ENCODE results near the gene DDN.

The DDN gene

GRCh38 chr12:49019443-49020324 is 20.5 kb upstream of the DDN start:
- H3K27ac ChIP-seq (ENCODE audit: low read length), result no peak overlapping the region

DNA sequence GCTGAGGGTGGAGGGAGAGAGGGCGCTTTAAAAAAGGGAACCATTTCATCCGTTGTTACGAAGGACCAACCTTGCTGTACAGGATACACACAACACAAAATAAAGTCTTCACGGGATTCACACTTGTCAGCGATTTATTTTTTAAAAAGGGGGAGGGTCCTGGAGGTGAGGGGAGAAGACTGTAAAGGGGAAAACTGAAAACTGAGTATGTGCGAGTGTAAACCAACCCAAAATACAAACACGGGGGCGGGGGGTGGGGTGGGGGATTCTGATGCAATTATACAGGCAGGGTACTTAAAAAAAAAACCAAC is 19.9 kb upstream of the DDN start:
- Histone ChIP-seq H3K36me3 (ENCODE audit: insufficient read depth, low read depth, low read length) (peaks cover 32% of the 10 kb centered on the region), H3K27ac (ENCODE audit: low read length) (peak overlapping the region; percentile 96), H3K4me1 (ENCODE audit: insufficient read depth, low read length) (peaks cover 4% of the 10 kb centered on the region; the same call in 1 of the 2 replicates), H3K27me3 (ENCODE audit: insufficient read depth, low read length) (no peaks in the 10 kb centered on the region), H3K9ac (ENCODE audit: low read depth, low read length) (peak overlapping the region; percentile 94; the same call in 1 of the 2 replicates), H3K4me3 (ENCODE audit: low read length) (peak overlapping the region; percentile 95), H3K9me3 (ENCODE audit: insufficient read depth, low read depth, low read length) (no peaks in the 10 kb centered on the region)

More at GRCh38 chr12:49019443-49020324, 20.5 kb upstream of the DDN start:
- no peaks in the 10 kb centered on the region for H3K27me3 ChIP-seq (ENCODE audit: insufficient read depth, low read length)
- peak overlapping the region; percentile 95; the same call in 1 of the 2 replicates for H3K4me3 ChIP-seq (ENCODE audit: low read length)
- H3K36me3 ChIP-seq (ENCODE audit: insufficient read depth, low read depth, low read length), result peaks cover 38% of the 10 kb centered on the region
- peaks cover 4% of the 10 kb centered on the region; the same call in 1 of the 2 replicates for H3K4me1 ChIP-seq (ENCODE audit: insufficient read depth, low read length)
- H3K9me3 ChIP-seq (ENCODE audit: insufficient read depth, low read depth, low read length), result no peaks in the 10 kb centered on the region
- peak overlapping the region; percentile 94; the same call in 1 of the 2 replicates for H3K9ac ChIP-seq (ENCODE audit: low read depth, low read length)

DNA sequence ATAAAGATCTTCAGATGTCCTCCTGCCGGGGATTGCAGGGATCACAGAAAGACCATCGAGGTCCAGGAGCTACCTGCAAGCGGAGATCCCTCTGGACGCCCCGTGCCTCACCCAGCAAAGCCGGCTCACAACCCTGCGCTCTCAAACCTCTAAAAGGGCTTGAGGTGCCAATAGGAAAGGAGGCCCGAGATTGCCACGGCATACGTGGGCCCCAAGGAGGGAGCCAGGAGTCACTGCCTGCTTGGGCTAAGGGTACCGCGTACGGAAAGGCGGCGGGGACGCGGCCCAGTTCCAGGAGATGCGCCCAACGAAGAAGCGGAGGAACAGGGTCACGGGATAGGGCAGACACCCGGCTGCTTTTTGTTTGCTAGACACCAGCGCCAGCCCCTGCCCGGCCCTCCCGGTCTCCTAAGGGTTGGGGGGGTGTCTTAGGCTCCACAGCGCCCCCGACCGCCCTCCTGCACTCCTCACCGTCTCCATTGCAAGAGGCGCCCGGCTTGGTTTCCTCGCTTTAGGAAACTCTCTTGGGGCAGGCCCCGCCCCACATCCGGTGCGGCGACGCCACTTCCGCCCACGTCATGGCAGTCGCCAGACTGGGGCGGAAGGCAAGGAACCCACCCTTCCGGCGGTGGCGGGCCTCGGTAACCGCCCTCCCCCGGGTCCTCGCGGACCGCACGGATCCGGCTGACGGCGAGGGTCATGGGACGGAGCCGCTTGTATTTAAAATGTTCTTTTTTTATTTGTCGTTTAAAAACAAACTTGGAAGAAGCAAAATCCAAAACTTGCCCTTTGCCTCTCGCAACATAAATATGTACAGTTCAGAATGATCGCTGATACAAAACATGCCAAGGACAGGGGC is 19.3 kb upstream of the DDN start, which contains the start of gene PRKAG1:
TSS of gene PRKAG1 (minus strand) at position 516 of the 859 bp plus-strand sequence. CDS start at position 480, 36 bp downstream.
- peak within 1 kb of the TSS; percentile 95 for H3K4me3 ChIP-seq (ENCODE audit: low read length)
- H3K27me3 ChIP-seq (ENCODE audit: insufficient read depth, low read length), result no peaks in the 10 kb centered on the region
- H3K9ac ChIP-seq (ENCODE audit: low read depth, low read length), result peak within 1 kb of the TSS; percentile 94
- peaks cover 26% of the 10 kb centered on the region for H3K36me3 ChIP-seq (ENCODE audit: insufficient read depth, low read depth, low read length)
- H3K9me3 ChIP-seq (ENCODE audit: insufficient read depth, low read depth, low read length), result no peaks in the 10 kb centered on the region
- H3K27ac ChIP-seq (ENCODE audit: low read length), result peak within 1 kb of the TSS; percentile 96
- H3K4me1 ChIP-seq (ENCODE audit: insufficient read depth, low read length), result peaks cover 4% of the 10 kb centered on the region; the same call in 1 of the 2 replicates

GRCh38 chr12:49017891-49018260 is 18.7 kb upstream of the DDN start:
- H3K4me3 ChIP-seq (ENCODE audit: low read length), result peak overlapping the region; percentile 95
- peaks cover 4% of the 10 kb centered on the region; the same call in 1 of the 2 replicates for H3K4me1 ChIP-seq (ENCODE audit: insufficient read depth, low read length)
- no peaks in the 10 kb centered on the region for H3K27me3 ChIP-seq (ENCODE audit: insufficient read depth, low read length)
- peaks cover 20% of the 10 kb centered on the region for H3K36me3 ChIP-seq (ENCODE audit: insufficient read depth, low read depth, low read length)
- H3K27ac ChIP-seq (ENCODE audit: low read length), result no peak overlapping the region
- peak overlapping the region; percentile 94 for H3K9ac ChIP-seq (ENCODE audit: low read depth, low read length)
- no peaks in the 10 kb centered on the region for H3K9me3 ChIP-seq (ENCODE audit: insufficient read depth, low read depth, low read length)

DNA sequence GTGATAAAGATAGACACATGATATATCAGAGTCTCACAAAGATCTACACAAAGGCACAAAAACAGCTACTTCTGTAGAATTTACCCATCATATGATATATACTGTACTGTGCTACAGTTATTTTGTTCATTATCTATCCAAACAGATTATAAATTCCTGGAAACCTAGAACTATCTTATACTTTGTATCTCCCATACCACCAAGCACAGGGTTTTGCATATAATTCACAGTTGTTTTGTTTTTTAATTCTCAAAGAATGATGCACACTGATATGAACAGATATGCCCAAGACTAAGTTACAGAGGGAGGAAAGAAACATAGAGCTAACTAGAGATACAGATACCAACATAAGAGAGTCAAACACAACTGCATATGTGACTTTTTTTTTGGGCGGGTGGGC is 16.0 kb upstream of the DDN start:
- H3K9ac ChIP-seq (ENCODE audit: low read depth, low read length), result no peak overlapping the region
- H3K27ac ChIP-seq (ENCODE audit: low read length), result no peak overlapping the region
- H3K4me1 ChIP-seq (ENCODE audit: insufficient read depth, low read length), result peaks cover 4% of the 10 kb centered on the region; the same call in 1 of the 2 replicates
- no peaks in the 10 kb centered on the region for H3K27me3 ChIP-seq (ENCODE audit: insufficient read depth, low read length)
- H3K9me3 ChIP-seq (ENCODE audit: insufficient read depth, low read depth, low read length), result no peaks in the 10 kb centered on the region
- H3K4me3 ChIP-seq (ENCODE audit: low read length), result no peak overlapping the region
- H3K36me3 ChIP-seq (ENCODE audit: insufficient read depth, low read depth, low read length), result no peaks in the 10 kb centered on the region

DNA sequence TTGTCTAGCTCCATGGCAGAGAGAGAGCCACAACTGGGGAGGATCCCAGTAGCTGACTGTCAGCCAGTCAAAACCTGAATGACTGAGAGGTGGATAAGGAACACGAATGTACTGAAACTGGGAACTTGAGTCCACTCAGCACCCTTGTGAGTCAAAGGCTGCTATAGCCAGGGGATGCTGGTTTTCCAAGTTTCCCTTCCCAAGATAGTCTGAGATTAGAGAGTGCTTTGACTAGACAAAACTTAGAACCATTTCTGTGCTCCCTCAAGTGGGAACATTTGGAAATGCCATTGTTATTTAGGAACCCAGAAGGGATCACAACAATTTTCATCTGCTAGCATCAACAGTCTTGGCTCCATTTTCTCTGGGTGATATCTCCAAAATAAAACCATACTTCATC is 15.4 kb upstream of the DDN start:
- Histone ChIP-seq H3K36me3 (ENCODE audit: insufficient read depth, low read depth, low read length) (no peaks in the 10 kb centered on the region), H3K4me1 (ENCODE audit: insufficient read depth, low read length) (peaks cover 3% of the 10 kb centered on the region; the same call in 1 of the 2 replicates), H3K27ac (ENCODE audit: low read length) (no peak overlapping the region), H3K9me3 (ENCODE audit: insufficient read depth, low read depth, low read length) (no peaks in the 10 kb centered on the region), H3K27me3 (ENCODE audit: insufficient read depth, low read length) (no peaks in the 10 kb centered on the region), H3K4me3 (ENCODE audit: low read length) (no peak overlapping the region), H3K9ac (ENCODE audit: low read depth, low read length) (no peak overlapping the region)

DNA sequence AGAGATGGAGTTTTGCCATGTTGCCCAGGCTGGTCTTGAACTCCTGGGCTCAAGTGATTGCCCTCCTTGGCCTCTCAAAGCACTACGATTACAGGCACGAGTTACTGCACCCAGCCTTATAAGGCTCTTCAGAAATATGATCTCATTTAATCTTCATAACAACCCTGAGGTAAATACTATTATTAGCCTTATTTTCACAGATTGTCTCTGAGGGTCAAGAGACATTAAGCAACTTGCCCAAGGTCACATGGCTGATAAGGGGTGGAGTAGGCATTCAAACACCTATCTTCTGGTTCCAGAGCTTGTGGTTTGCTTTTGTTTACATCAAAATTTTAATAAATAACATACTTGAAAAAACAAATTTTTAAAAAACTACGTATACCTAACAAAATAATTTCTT is 14.3 kb upstream of the DDN start:
- H3K36me3 ChIP-seq (ENCODE audit: insufficient read depth, low read depth, low read length), result no peaks in the 10 kb centered on the region
- H3K27ac ChIP-seq (ENCODE audit: low read length), result no peak overlapping the region
- H3K9ac ChIP-seq (ENCODE audit: low read depth, low read length), result no peak overlapping the region
- H3K27me3 ChIP-seq (ENCODE audit: insufficient read depth, low read length), result no peaks in the 10 kb centered on the region
- H3K9me3 ChIP-seq (ENCODE audit: insufficient read depth, low read depth, low read length), result no peaks in the 10 kb centered on the region
- no peak overlapping the region for H3K4me3 ChIP-seq (ENCODE audit: low read length)
- no peaks in the 10 kb centered on the region for H3K4me1 ChIP-seq (ENCODE audit: insufficient read depth, low read length)

DNA sequence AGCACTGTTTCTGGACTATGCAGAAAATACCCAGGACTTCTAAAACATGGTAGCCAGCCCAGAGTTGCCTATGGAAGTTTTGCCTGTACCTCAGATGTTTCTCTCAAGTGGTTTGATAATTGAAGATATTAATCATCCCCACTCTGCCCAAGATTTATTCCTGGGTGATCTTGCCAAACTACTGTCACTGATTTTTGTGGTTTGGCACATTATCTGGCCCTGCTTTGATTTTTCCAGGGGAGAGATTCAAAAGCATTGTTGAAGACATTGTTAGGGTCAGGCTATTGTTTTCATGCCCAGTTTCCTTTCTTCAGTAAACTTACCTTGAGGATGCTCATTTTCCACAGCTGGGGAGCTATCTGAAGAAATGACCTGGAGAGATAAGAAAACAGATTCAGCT is 13.6 kb upstream of the DDN start:
- H3K36me3 ChIP-seq (ENCODE audit: insufficient read depth, low read depth, low read length), result no peaks in the 10 kb centered on the region; the same call in 1 of the 2 replicates
- no peak overlapping the region for H3K9ac ChIP-seq (ENCODE audit: low read depth, low read length)
- no peak overlapping the region for H3K4me3 ChIP-seq (ENCODE audit: low read length)
- H3K4me1 ChIP-seq (ENCODE audit: insufficient read depth, low read length), result no peaks in the 10 kb centered on the region
- no peaks in the 10 kb centered on the region for H3K9me3 ChIP-seq (ENCODE audit: insufficient read depth, low read depth, low read length)
- no peak overlapping the region for H3K27ac ChIP-seq (ENCODE audit: low read length)
- H3K27me3 ChIP-seq (ENCODE audit: insufficient read depth, low read length), result no peaks in the 10 kb centered on the region

DNA sequence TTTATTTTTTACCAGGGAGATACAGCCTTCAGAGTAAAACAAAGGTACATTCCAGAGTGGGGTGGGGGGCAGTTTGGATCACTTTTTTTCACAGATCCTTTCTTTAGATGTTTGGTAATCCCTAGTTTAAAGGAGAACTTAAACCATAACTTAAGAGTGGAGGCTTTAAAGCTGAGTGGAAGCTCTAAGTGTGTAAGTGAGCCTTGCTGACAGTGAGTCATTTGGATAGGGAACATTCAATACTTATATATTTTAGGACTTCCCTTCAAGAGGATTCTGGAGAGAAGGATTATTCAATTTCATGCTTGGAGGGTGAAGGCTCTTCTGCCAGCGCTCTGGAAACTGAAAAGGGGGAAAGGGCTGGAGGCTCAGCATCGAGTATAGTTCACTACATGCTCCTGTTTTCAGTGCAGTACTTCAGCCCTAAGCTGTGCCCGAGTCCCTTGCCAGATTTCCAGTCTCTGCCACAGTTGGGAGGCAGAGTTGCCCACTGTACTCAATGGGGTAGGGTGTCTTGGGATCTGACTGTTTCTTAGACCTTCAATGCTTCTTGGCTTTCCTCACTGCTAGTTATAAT is 11.0 kb upstream of the DDN start:
- H3K9me3 ChIP-seq (ENCODE audit: insufficient read depth, low read depth, low read length), result no peaks in the 10 kb centered on the region
- H3K4me1 ChIP-seq (ENCODE audit: insufficient read depth, low read length), result no peaks in the 10 kb centered on the region
- no peak overlapping the region for H3K27ac ChIP-seq (ENCODE audit: low read length)
- no peaks in the 10 kb centered on the region for H3K27me3 ChIP-seq (ENCODE audit: insufficient read depth, low read length)
- H3K4me3 ChIP-seq (ENCODE audit: low read length), result no peak overlapping the region
- no peak overlapping the region for H3K9ac ChIP-seq (ENCODE audit: low read depth, low read length)
- peaks cover under 1% of the 10 kb centered on the region for H3K36me3 ChIP-seq (ENCODE audit: insufficient read depth, low read depth, low read length)

GRCh38 chr12:49008943-49009342 is 9.8 kb upstream of the DDN start:
- Histone ChIP-seq H3K9ac (ENCODE audit: low read depth, low read length) (no peak overlapping the region), H3K27ac (ENCODE audit: low read length) (no peak overlapping the region), H3K4me3 (ENCODE audit: low read length) (no peak overlapping the region), H3K36me3 (ENCODE audit: insufficient read depth, low read depth, low read length) (peaks cover 6% of the 10 kb centered on the region), H3K9me3 (ENCODE audit: insufficient read depth, low read depth, low read length) (no peaks in the 10 kb centered on the region), H3K27me3 (ENCODE audit: insufficient read depth, low read length) (no peaks in the 10 kb centered on the region), H3K4me1 (ENCODE audit: insufficient read depth, low read length) (no peaks in the 10 kb centered on the region)

- H3K9ac ChIP-seq (ENCODE audit: low read depth, low read length), result no peak overlapping the region
These were observed 1.2 kb upstream of the DDN start for GRCh38 chr12:49000346-49000745.

More at GRCh38 chr12:49000346-49000745, 1.2 kb upstream of the DDN start:
- H3K4me1 ChIP-seq (ENCODE audit: insufficient read depth, low read length), result peaks cover 2% of the 10 kb centered on the region; the same call in 1 of the 2 replicates
- H3K4me3 ChIP-seq (ENCODE audit: low read length), result no peak overlapping the region
- H3K9me3 ChIP-seq (ENCODE audit: insufficient read depth, low read depth, low read length), result no peaks in the 10 kb centered on the region
- peaks cover 17% of the 10 kb centered on the region for H3K36me3 ChIP-seq (ENCODE audit: insufficient read depth, low read depth, low read length)
- peaks cover 63% of the 10 kb centered on the region for H3K27me3 ChIP-seq (ENCODE audit: insufficient read depth, low read length)
- H3K27ac ChIP-seq (ENCODE audit: low read length), result no peak overlapping the region

Measured in iPS-20b (cell line).